HG03064 (cell line): ENCODE measurements around the gene PLEKHM3.

Experiments used
- ATAC-seq: cut with Tn5 transposase; IDR thresholded peaks from one replicate; pipeline ENCODE4 v1.9.1; 2021; ENCODE audit warnings: low read depth; ENCODE audit not compliant: unreplicated experiment

PLEKHM3 gene

DNA sequence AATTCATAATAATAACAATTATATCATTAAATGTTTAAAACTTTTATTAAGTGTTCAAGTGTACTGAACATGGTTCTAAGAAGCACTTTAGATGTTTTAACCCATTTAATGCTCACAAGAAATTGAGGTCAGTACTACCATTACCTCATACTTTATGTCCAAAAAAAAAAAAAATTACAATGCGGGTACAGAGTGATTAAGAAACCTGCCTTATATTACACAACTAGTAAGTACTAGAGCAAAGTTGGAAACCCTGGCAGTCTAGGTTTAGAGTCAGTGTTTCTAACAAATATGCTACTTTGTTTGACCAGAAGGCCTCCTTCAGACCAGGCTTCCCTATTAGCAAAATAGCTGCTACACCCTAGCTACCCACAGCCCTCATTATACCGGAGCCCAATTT lies 28.5 kb downstream of the PLEKHM3 start:
- no peak for ATAC-seq

DNA sequence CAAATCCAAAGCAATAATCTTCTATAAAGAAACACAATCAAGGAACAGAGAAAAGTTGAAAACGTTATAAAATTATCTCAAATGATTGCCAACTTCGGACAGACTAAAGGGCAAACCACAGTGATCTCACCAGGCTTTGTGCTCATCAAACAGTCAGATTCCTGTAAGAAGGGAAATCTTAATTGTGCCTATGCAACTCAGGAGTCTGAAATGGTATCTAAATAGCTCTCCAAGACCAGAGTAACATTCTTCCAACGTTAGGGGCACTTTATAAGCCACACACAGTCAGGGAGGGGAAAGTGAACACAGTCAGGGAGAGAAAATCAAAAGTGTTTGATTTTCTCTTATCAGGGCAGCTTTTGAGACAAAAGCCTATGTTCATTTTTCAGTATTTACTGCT lies 29.4 kb downstream of the PLEKHM3 start:
- no peak for ATAC-seq

DNA sequence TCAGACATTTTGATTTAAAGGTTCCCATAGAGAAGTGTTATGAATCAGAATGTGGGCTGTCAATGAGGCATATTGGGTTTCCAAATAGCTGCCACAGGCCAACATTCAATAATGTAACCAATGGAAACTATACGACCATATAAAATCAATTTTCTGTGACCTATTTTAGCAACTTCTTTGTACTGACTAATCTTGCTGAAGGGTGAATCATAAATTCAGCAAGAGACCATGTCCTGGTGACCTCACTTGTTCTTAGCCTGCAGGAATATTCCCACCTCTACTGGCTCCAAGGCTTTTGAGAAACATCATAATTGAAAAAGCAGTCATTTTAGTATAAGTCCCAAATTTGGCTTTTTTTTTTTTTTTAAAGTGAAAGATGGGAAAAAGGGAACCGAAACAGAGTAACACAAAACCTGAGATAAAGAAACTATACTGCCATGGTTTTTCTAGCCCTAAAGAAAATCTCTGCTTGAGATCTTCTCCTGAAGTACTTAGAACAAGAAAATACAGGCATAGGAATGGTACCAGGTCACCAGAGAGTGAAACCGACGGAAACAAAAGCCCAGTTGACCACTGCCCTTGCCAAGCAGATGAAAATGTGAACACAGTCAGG lies 32.1 kb downstream of the PLEKHM3 start:
- no peak for ATAC-seq

DNA sequence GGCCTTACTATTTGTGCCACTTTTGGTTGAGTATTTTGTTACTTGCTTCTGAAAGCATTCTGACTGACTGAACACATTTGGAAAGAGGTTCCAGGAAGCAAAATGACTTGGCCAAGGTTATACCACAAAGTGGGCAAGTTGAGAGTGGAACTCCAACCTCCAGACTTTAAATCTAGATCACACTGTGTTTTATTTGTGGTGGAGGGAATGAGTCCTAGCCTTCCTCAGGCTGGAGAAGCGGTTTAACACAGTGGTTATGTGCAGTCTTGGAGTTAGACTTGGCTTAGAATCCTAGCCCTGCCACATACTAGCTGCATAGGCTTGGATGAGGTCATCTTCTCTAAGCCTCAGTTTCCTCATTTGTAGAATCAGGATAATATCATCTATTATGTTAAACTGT lies 33.4 kb downstream of the PLEKHM3 start:
- no peak for ATAC-seq

DNA sequence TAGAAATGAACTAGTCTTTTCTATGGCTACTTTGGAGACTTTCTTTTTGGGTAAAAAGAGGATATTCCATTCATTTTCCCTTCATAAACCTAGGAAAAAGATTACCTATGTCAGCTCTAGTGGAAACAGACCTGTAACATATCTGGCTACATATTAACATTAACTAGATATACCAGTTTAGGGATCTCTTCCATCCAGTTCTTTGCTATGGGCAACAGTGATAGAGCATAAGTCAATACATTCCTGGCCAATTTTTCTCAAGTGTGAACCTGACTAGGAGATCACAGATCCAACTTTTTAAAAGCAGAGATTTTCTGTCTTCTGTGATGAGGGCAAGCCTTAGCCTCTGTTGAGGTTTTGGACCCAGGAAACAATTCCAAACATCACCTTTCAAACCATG lies 34.5 kb downstream of the PLEKHM3 start:
- no peak for ATAC-seq

DNA sequence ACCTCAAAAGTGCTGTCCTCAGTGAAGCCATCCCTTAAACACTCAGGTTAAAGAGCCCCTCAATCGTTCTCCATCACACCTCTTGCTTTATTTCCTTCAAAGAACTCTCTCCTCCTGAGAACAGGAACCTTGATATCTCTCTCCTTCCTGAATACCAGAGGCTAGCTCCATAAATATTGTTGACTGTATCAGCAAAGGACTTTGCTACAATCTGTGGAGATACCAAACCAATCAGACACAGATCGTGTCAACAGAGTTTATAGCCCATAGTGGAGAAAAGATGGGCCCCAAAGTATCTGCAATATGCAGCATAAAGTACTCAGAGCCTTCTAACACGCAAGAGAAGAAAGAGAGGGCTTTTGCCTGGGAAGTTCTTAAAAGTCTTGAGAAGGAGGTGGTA lies 36.4 kb downstream of the PLEKHM3 start:
- ATAC-seq = no peak

DNA sequence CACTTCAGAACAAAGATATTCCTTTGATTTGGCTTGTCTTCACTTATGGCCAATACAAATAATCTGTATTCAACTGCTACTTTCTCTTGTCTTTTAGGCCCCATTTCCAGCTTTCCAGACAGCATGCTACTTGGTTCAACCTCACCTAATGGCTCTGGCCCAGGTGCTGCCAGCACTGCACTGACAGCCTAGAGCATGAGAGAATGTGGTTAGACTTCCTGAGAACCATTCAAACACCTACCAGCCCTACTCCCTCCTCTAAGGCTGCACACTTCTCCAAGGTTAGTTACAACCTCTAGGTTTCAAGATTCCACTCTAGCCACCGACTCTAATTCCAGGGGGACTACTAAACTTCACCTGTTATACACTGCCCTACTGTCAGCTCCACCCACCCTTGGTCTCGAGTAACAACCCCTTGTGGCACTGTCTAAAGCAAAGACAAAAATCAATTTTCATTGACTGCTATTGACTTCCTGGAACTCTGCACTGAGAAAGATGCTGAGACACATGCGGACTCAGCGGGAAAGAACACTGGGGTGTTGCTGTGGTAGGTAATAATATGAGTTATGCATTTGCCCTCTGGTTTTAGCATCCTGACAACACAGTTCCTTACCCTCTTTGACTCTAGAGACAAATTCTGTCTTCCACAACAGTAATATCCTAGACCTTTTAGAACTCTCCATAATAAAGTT lies 38.2 kb downstream of the PLEKHM3 start:
- ATAC-seq = no peak

DNA sequence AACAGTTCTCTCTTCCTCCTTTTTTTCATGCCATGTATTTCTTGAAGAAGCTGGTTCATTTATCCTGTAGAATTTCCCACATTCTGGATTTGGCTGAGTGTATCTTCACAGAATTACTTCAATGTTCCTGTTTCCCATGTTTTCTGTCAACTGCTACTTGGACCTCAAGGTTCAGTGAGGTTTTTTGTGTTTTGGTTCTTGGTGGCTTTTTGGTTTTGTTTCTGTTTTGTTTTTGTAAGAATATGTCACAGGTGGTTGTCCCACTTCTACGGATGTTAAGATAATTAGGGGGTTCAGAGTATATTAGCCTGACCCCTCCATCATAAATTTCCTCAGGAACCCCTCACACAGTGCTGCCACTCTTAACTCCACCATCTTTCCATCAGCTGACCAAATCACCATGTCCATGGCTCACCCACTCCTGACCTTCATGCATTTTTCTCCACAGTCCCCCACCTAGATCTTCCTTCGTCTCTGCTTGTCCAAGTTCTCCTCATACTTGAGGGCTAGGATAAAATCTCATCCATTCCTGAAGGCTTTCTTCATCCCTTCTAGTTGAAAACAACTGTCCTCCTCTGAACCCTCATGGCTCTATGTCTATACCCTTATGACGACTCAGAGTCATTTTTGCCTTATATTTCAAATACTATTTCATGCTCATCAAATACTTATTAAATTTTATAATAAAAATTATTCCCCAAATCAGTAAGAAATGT lies 40.4 kb downstream of the PLEKHM3 start:
- no peak for ATAC-seq

DNA sequence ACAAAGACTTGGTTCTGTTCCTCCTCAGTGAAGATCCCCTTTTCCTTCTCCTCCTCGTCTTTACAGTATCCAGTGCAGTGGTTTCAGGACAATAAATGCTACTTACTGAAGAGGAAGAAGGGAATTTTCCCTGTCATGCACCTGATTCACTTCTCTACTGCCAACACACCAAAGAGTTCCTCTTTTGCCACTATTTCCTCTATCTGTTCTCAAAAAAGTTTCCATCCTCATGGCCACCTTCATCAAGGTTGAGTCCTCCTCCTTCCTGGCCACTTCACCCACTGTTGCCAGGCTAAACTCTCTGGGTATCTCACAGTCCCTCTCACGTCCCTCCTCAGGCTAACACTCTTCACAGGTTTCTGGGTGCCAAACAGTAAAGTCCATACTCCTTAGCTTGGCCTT lies 41.7 kb downstream of the PLEKHM3 start:
- ATAC-seq = peak; percentile 75

DNA sequence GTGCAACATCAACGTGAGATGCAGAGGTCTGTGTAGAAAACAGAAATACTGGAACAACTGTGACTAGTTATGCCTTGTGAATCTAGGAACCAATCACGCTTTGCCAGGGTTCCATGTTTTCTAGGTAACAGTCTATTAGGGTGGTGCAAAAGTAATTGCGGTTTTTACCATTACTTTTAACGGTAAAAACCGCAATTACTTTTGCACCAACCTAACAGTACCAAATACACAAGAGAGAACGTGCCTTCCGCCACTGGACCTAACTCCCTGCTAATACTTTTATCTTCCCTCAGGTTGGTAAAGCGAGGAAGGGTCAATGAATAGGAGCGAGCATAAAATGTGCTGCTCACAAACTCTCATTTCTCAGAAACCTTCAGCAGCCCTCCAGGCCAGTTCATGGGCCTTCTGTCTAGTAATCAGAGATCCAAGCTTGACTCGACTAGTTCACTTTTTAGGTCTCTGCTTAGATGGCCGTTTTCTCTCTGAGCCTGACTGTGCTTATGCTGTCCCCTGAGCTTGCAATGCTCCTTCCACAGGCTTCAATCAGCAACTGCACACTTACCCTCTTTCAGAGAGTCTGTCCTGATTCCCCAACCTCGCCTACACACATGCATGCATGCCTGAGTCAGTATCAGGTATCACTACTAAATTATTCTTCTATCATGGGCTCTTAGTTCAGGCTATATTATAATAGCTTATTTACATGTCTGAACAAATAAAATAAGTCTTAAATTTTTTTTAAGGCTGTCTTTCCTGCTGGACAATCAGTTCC lies 47.0 kb downstream of the PLEKHM3 start:
- no peak for ATAC-seq

DNA sequence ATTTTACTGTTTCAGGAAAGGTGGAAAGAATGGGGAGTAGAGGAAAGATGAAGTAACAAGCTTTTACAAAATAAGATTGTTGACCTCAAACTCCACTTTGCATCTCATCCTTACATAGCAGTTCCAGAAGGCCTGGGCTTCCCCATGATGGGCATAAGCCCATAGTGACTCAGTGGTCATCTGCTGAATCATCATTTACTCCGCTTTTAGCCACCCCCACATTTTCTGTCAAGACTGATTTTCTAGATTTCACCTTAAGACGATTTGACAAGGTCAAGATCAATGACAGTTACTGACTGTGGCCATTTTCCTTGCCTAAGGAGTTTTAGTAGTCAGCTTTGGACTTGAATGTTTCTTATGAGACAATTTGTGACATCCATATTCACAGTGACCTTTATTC lies 49.4 kb downstream of the PLEKHM3 start:
- no peak for ATAC-seq

DNA sequence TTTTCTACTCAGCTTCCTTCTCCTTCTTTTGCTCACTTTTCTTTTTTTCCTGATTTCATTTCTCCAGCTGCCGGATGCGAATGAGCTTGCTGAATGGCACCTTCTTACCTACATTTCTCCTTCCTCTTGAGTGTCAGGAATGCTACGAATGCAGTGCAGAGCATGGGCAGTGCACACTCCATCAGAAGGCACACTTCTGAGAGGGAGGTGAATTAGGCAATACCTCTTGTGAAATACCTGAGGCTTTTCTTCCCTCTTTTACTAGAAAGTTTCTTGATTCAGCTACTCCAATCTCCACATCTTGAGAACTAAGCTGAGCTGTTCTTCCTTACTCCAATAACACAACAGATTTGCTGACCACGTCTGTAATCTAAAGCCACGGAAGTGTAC lies 51.1 kb downstream of the PLEKHM3 start:
- ATAC-seq = no peak

DNA sequence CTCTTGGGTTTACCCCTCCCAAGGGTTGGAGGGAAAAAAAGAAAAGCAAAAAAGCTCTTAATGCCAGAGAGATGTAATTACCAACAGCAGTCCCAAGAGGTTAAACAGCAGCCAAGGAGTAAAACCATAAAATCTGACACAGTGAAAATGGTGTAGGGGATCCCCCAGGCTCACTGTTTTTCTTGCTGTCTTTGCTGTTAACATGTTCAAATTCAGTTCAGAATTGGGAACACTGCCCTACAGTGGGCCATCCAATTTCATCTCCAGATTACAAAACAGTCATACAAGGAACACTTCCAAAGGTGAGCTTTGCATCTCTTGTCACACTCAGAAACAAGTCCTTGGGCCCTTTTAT lies 54.5 kb downstream of the PLEKHM3 start:
- ATAC-seq = no peak

DNA sequence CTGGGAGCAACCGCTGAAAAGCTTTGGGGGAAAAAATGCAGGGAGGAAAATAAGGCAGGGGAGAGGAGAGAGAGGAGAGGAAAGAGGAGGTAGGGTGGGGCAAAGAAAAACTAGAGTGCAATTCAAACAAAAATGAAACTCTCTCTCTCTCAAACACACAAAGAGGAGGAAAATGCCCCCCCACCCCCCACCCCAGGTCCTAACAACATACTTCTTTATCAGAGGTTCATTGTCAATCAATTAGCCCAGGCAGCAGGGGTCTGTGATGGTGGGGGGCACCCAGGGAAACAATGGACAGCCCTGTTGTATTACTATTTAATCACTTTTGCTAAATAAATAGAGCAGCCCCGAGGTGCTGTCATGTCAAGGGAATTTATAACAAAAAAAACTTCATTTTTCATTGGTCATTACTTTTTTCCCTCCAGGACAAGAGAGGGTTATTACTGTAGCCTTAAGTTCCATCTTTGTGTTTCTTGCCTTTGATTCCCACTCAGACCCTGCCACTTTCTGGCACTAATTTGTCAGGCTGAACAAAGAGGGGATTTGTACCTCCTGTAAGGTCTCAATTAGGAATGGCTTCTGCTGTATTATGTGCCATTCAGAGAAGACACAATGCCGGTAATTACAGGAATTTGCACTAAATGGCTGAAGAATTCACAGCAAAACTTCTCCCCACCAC lies 55.0 kb downstream of the PLEKHM3 start:
- no peak for ATAC-seq

DNA sequence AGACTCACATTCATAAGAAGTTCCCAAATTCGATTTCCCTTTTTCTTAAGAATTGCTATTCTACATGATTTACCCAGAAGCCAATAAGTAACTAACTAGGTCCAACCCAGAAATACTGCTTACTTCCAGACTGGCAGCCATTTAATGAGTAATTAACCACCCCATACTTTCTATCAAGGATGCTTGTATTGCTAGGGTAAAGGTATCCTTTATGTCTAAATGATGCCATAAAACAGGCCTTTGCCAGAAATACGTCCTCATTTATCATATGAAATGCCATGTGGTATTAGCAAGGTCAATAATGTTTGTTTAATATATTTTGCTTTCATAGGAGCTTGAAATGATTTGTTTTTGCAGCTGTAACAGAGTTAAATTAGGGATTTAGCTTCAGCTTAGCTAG lies 56.1 kb downstream of the PLEKHM3 start:
- no peak for ATAC-seq

DNA sequence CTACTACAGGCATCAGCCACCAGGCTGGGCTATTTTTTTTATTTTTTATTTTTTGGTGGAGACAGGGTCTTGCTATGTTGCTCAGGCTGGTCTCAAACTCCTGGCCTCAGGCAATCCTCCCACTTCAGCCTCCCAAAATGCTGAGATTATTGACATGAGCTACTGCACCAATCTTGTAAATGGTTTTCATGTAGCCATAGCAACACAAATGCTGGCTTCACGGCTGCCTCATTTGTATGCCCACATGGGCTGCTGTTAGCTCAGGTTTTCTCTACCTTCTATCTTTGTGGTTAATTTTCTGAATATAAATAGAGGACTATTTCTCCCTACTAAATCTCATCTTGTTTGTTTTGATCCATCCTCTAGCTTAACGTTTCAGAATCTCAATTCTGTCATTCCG lies 58.2 kb downstream of the PLEKHM3 start:
- ATAC-seq = no peak

DNA sequence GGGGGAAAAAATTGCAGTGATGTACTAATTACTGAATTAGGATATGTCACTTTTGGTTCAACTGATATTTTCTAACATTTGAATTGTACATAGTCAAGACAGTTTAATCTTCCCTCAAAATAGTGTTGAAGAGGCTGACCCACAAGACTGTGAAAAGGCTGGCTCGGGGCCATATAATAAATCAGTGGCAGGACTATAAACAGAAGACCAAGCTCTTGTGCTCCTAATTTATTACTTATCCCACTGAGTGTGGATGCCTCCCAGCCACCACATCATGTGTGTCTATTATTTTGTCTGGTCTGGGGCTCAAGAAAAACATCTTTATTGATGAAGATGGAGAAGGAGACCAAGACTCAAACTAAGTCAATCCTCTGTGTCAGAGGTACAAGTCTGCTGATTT lies 64.4 kb downstream of the PLEKHM3 start:
- ATAC-seq = no peak

DNA sequence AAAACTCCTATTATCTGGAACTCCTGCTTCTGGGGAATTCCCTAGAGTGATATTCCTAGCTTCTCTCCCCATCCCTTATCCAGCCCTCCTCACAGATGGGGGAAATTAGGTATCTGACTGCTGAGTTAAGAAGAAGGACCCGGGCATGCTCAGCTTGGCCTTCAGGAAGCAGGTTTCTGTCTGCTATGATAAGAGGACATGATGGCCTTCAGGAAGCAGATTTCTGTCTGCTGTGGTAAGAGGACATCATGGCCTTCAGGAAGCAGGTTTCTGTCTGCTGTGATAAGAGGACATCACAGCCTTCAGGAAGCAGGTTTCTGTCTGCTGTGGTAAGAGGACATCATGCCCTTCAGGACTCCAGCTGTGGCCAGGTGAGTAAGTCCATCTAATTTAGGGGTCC lies 65.2 kb downstream of the PLEKHM3 start:
- no peak for ATAC-seq

DNA sequence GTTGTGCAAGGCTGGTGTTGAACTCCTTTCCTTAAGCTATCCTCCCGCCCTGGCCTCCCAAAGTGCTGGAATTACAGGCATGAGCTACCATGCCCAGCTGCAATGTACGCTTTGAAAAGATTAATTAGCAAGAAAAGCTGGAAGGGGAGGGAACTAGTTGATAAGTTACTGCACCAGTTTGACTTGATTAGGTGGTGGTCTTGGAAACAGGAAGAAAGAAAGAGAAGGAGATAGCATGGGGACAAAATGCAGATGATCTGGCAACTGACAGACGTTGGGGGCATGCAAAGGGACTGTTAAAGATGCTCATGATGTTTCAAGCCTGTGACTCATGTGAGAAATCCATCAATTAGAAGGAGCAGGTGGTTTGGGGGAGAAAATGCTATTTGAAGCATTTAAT lies 68.6 kb downstream of the PLEKHM3 start:
- ATAC-seq = no peak

DNA sequence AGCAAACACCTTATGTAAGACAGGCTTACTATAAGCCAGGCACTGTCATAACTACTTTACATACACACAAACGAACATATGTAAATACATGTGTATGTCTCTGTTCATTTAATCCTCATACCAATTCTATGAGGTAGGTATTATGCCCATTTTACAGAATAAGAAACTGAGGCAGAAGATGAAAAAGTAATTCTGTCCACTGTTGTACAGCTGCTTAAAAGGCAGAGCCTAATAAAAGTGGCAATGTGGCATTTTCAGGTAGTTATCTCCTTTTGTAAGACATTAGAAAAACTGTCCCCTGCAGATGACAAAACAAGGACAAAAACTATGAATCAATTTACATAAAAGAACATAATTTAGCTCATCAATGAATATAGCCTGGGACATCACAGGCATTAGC lies 69.9 kb downstream of the PLEKHM3 start:
- no peak for ATAC-seq

DNA sequence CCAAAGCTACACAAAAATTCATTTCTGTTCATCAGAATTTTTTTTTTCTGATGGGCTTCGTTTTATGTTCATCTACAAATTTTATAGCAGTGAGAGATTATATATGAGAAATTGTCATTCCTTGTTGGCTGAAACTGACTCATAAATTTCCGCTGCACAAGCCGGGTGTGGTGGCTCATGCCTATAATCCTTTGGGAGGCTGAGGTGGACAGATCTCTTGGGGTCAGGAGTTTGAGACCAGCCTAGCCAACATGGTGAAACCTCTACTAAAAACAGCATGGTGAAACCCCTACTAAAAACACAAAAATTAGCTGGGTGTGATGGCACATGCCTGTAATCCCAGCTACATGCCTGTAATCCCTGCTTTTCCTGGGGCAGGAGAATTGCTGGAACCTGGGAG lies 72.0 kb downstream of the PLEKHM3 start:
- ATAC-seq = no peak
